Measurements from ENCODE around the gene TGFB1.

TGFB1 gene

DNA sequence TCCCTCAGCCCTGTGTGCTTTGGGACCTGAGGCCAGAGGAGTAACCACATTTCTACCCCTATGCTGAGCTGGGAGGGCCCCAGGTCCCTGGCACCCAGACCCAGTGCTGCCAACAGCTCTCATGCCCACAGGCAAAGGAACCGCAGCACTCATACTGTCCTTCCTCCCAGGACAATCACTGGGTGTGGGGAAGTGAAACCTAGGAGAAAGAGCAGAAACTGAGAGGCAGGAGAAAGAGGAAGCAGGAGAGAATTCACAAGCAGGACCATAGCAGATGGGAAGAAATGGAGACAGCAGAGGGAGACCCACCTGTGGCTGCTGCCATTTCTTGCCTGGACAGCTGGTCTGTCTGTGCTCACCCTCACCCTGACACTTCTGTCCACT lies 24.9 kb downstream of the TGFB1 start:
- Histone ChIP-seq H3K36me3 (ENCODE audit: control insufficient read depth in 4 of 4, insufficient read depth in 4 of 4, low read length in 3 of 4) (peaks cover 11 to 56% (median 34%) of the 10 kb centered on the region in 4 experiments), H3K4me3 (ENCODE audit: control insufficient read depth in 1 of 7, extremely low read depth in 1 of 7, insufficient read depth in 4 of 7, low read depth in 2 of 7, low read length in 6 of 7) (peak overlapping the region in 3 of 7 experiments; percentile 48 to 60 (median 52)), H3K4me1 (ENCODE audit: control extremely low read depth in 1 of 4, control insufficient read depth in 4 of 4, insufficient read depth in 4 of 4, low read length in 3 of 4) (peaks cover 28 to 72% (median 67%) of the 10 kb centered on the region in 4 experiments), H3K27ac (ENCODE audit: insufficient read depth in 1 of 2, low read depth in 1 of 2, low read length in 2 of 2, poor library complexity in 1 of 2, severe bottlenecking in 2 of 2) (peak overlapping the region in 1 of 2 experiments; percentile 13), H3K9me3 (ENCODE audit: control extremely low read depth in 1 of 5, control insufficient read depth in 4 of 5, insufficient read depth in 2 of 5, low read depth in 1 of 5, low read length in 4 of 5) (no peaks in the 10 kb centered on the region), H3K27me3 (replicated peaks in 2 of 5; ENCODE audit: control insufficient read depth in 4 of 5, insufficient read depth in 5 of 5, low read length in 4 of 5) (no peaks in the 10 kb centered on the region)
- ChIA-PET CTCF (interaction anchor here (0.7 to 3.8 kb wide), 5 partner anchors 17 to 45 kb away, joined by 3 to 27 read pairs (median 4); no protein-coding TSS in a partner anchor), POLR2A (interaction anchor here (1.0 to 11.8 kb wide), 4 partner anchors 19 to 202 kb away, joined by 5 to 165 read pairs (median 12); partner anchors contain the start of genes CCDC97 and TGFB1)
- WGBS (ENCODE audit: insufficient coverage): no CpG with 5 or more reads among the region's 1 CpG
- no peak for DNase-seq

DNA sequence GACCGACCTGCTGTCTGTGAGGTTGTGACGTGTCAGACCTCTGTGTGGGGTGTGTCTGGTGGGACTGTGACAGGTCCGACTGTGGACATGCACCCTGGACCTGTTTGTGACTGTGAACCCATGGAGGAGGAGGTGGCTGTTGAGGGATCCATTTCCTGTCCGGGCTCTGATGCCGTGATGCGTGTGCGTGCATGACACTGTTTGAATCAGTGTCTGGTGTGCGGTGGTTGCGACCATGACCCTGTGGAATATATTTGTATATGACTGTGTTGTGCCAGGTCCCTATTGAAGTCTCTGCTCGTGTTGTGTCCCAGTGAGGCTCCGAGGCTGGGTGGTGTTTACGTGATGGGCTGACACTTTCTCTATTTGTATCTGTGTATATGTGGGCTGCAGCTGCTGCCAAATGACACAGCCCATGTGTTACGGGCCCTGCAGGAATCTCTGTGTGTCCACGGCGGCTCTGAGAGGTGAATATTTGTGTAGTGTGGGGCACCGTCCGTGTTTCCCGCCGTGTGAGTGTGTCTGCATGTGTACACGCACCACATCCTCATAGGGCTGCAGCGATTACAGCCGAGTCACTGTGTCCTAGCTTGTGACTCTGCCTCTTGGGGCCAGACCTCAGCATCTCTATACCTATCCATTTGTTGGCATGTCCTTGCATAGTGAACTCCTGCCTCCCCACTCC lies 25.4 kb downstream of the TGFB1 start:
- 20% methylated on average over 18 of the region's 22 CpGs for WGBS (ENCODE audit: insufficient coverage)
- Histone ChIP-seq H3K27me3 (replicated peaks in 2 of 5; ENCODE audit: control insufficient read depth in 4 of 5, insufficient read depth in 5 of 5, low read length in 4 of 5) (no peaks in the 10 kb centered on the region), H3K36me3 (ENCODE audit: control insufficient read depth in 4 of 4, insufficient read depth in 4 of 4, low read length in 3 of 4) (peaks cover 11 to 52% (median 31%) of the 10 kb centered on the region in 4 experiments), H3K4me3 (ENCODE audit: control insufficient read depth in 1 of 7, extremely low read depth in 1 of 7, insufficient read depth in 4 of 7, low read depth in 2 of 7, low read length in 6 of 7) (peak overlapping the region in 5 of 7 experiments; percentile 13 to 62 (median 52)), H3K27ac (ENCODE audit: insufficient read depth in 1 of 2, low read depth in 1 of 2, low read length in 2 of 2, poor library complexity in 1 of 2, severe bottlenecking in 2 of 2) (peak overlapping the region; percentile 13 to 27), H3K4me1 (ENCODE audit: control extremely low read depth in 1 of 4, control insufficient read depth in 4 of 4, insufficient read depth in 4 of 4, low read length in 3 of 4) (peaks cover 28 to 74% (median 73%) of the 10 kb centered on the region in 4 experiments), H3K9me3 (ENCODE audit: control extremely low read depth in 1 of 5, control insufficient read depth in 4 of 5, insufficient read depth in 2 of 5, low read depth in 1 of 5, low read length in 4 of 5) (no peaks in the 10 kb centered on the region)
- CTCF ChIA-PET: interaction anchor here (0.7 to 3.8 kb wide), 8 partner anchors 13 to 65 kb away, joined by 3 to 27 read pairs (median 4); no protein-coding TSS in a partner anchor
- DNase-seq: peak in 2 of 3 donors; percentile 70 to 80
- POLR2A ChIA-PET: interaction anchor here (1.0 to 11.8 kb wide), 6 partner anchors 14 to 203 kb away, joined by 4 to 165 read pairs (median 6); partner anchors contain the start of genes CCDC97 and TGFB1

DNA sequence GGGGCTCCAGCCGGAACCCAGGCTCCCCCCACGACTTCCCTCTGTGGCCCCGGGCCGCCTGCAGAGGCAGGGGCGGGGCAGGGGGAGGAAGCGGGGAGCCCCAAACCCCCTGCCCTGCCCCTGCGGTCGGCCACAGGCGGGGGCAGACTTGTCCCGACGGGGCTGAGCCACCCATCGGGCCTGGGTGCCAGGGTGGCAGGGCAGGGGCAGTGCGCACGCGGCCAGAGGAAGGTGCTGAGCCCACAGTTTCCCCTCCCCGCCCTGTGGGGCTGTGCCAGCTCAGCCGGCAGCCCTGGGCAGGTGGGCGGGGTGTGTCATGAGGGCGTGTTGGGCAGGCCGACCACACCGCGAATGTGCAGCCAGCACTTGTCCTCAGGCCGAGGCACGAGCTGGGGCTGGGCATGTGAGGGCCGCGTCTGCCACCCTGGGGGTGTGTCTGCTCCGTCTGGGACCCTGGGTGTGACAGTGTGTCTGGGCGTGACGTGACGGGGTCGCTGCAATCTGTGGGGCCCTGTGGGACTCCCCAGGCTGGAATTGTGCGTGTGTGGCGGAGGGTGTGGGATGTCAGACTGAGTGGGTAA lies 26.1 kb downstream of the TGFB1 start:
- POLR2A ChIA-PET: interaction anchor here (0.6 to 11.8 kb wide), 7 partner anchors 14 to 203 kb away, joined by 4 to 165 read pairs (median 4); partner anchors contain the start of genes B9D2, CCDC97 and TGFB1
- Histone ChIP-seq H3K4me3 (ENCODE audit: control insufficient read depth in 1 of 7, extremely low read depth in 1 of 7, insufficient read depth in 4 of 7, low read depth in 2 of 7, low read length in 6 of 7) (peak overlapping the region in 4 of 7 experiments; percentile 48 to 62 (median 56)), H3K9me3 (ENCODE audit: control extremely low read depth in 1 of 5, control insufficient read depth in 4 of 5, insufficient read depth in 2 of 5, low read depth in 1 of 5, low read length in 4 of 5) (no peaks in the 10 kb centered on the region), H3K4me1 (ENCODE audit: control extremely low read depth in 1 of 4, control insufficient read depth in 4 of 4, insufficient read depth in 4 of 4, low read length in 3 of 4) (peaks cover 28 to 80% (median 79%) of the 10 kb centered on the region in 4 experiments), H3K27me3 (replicated peaks in 2 of 5; ENCODE audit: control insufficient read depth in 4 of 5, insufficient read depth in 5 of 5, low read length in 4 of 5) (no peaks in the 10 kb centered on the region), H3K36me3 (ENCODE audit: control insufficient read depth in 4 of 4, insufficient read depth in 4 of 4, low read length in 3 of 4) (peaks cover 11 to 52% (median 28%) of the 10 kb centered on the region in 4 experiments), H3K27ac (ENCODE audit: insufficient read depth in 1 of 2, low read depth in 1 of 2, low read length in 2 of 2, poor library complexity in 1 of 2, severe bottlenecking in 2 of 2) (peak overlapping the region in 1 of 2 experiments; percentile 27)
- CTCF ChIA-PET: interaction anchor here (1.0 to 3.8 kb wide), 10 partner anchors 14 to 65 kb away, joined by 3 to 27 read pairs (median 4); no protein-coding TSS in a partner anchor
- WGBS (ENCODE audit: insufficient coverage): 2% methylated on average over 28 of the region's 33 CpGs
- peak; percentile 84 to 95 (median 91) for DNase-seq

DNA sequence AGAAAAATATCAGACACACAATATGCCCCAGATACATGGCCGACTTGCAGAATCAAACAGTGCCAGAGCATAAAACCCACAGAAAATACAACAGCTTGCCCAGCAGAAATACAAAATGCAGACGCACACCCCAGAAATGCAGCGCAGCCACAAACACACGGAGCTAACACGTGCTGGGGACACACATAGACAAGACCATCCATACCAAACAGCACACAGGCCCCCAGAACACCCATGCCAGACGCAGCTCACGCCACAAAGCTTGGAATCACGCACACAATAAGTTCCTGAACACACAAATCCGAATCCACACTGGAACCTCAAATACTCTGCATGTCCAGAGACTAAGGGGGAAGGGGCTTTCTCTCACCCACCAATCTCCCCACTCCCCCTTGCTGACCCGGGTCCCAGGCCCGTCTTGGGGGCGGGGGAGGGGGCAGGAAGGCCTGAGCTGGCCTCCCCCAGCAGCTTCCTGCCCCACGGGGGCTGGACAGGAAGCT lies 26.6 kb downstream of the TGFB1 start:
- peak overlapping the region in 1 of 2 experiments; percentile 27 for H3K27ac ChIP-seq (ENCODE audit: insufficient read depth in 1 of 2, low read depth in 1 of 2, low read length in 2 of 2, poor library complexity in 1 of 2, severe bottlenecking in 2 of 2)
- DNase-seq: peak in 2 of 3 donors; percentile 73 to 84
- no peaks in the 10 kb centered on the region for H3K9me3 ChIP-seq (ENCODE audit: control extremely low read depth in 1 of 5, control insufficient read depth in 4 of 5, insufficient read depth in 2 of 5, low read depth in 1 of 5, low read length in 4 of 5)
- peaks cover 28 to 85% (median 84%) of the 10 kb centered on the region in 4 experiments for H3K4me1 ChIP-seq (ENCODE audit: control extremely low read depth in 1 of 4, control insufficient read depth in 4 of 4, insufficient read depth in 4 of 4, low read length in 3 of 4)
- ChIA-PET POLR2A (interaction anchor here (0.6 to 11.8 kb wide), 7 partner anchors 15 to 204 kb away, joined by 4 to 165 read pairs (median 4); partner anchors contain the start of genes B9D2, CCDC97 and TGFB1), CTCF (interaction anchor here (1.0 to 3.8 kb wide), 9 partner anchors 15 to 64 kb away, joined by 3 to 27 read pairs (median 4); no protein-coding TSS in a partner anchor)
- H3K27me3 ChIP-seq (replicated peaks in 2 of 5; ENCODE audit: control insufficient read depth in 4 of 5, insufficient read depth in 5 of 5, low read length in 4 of 5): no peaks in the 10 kb centered on the region
- 0% methylated on average over 3 of the region's 13 CpGs for WGBS (ENCODE audit: insufficient coverage)
- peak overlapping the region in 4 of 7 experiments; percentile 48 to 62 (median 53) for H3K4me3 ChIP-seq (ENCODE audit: control insufficient read depth in 1 of 7, extremely low read depth in 1 of 7, insufficient read depth in 4 of 7, low read depth in 2 of 7, low read length in 6 of 7)
- H3K36me3 ChIP-seq (ENCODE audit: control insufficient read depth in 4 of 4, insufficient read depth in 4 of 4, low read length in 3 of 4): peaks cover 7 to 52% (median 25%) of the 10 kb centered on the region in 4 experiments

DNA sequence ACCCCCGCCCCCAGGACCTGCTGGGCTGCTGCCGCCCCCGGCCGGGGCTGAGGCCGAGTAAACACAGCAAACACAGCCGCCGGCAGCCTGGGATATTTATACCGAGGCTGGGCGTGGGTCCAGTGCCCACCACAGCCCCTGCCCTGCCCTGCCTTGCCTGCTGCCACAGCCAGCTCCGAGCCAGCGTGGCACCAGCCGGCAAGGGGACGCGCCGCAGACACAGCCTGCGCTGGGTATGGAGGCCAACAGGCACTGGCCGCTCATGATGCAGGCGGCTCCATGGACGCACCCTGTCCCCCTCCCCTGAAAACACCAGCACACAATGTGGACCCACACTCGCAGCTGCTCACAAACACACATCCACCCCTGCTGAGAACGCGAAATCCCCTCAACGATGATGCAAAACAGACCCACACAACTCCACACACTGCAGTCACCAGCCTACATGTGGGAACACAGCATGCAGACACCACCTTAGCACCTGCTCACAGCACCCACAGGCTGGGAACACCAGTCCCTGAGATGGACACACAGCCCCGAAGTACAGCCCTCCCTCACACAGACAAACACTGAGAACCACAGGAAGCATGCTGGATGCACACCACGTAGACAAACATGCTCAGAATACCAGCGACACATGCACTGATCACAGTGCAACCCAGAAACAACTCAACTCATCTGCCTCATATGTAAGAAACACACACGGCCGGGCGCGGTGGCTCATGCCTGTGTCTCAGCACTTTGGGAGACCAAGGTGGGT lies 27.6 kb downstream of the TGFB1 start:
- Histone ChIP-seq H3K4me3 (ENCODE audit: control insufficient read depth in 1 of 7, extremely low read depth in 1 of 7, insufficient read depth in 4 of 7, low read depth in 2 of 7, low read length in 6 of 7) (peak overlapping the region in 3 of 7 experiments; percentile 38 to 64 (median 47)), H3K4me1 (ENCODE audit: control extremely low read depth in 1 of 4, control insufficient read depth in 4 of 4, insufficient read depth in 4 of 4, low read length in 3 of 4) (peaks cover 28 to 95% (median 94%) of the 10 kb centered on the region in 4 experiments)
- WGBS (ENCODE audit: insufficient coverage): 22% methylated on average over 22 of the region's 30 CpGs

DNA sequence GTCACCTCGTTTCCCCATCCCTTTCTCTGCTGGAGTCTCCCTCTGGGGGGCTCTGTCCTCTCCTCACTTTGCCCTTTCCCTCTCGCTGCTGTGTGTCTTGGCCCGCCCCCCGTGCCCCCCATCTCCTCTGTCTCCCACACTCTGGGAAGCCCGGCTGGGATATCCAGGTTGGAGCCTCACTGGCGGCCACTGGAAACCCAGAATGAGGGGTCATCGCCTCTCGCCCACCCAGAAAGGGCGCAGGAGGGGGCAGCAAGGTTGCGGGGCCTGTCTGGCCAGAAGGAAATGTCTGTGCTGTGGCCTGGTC lies 28.1 kb downstream of the TGFB1 start:
- Histone ChIP-seq H3K4me3 (ENCODE audit: control insufficient read depth in 1 of 7, extremely low read depth in 1 of 7, insufficient read depth in 4 of 7, low read depth in 2 of 7, low read length in 6 of 7) (peak overlapping the region in 3 of 7 experiments; percentile 38 to 64 (median 47)), H3K36me3 (ENCODE audit: control insufficient read depth in 4 of 4, insufficient read depth in 4 of 4, low read length in 3 of 4) (peaks cover 6 to 50% (median 19%) of the 10 kb centered on the region in 4 experiments), H3K27me3 (replicated peaks in 2 of 5; ENCODE audit: control insufficient read depth in 4 of 5, insufficient read depth in 5 of 5, low read length in 4 of 5) (no peaks in the 10 kb centered on the region), H3K27ac (ENCODE audit: insufficient read depth in 1 of 2, low read depth in 1 of 2, low read length in 2 of 2, poor library complexity in 1 of 2, severe bottlenecking in 2 of 2) (peak overlapping the region in 1 of 2 experiments; percentile 88), H3K4me1 (ENCODE audit: control extremely low read depth in 1 of 4, control insufficient read depth in 4 of 4, insufficient read depth in 4 of 4, low read length in 3 of 4) (peaks cover 28 to 99% (median 97%) of the 10 kb centered on the region in 4 experiments), H3K9me3 (ENCODE audit: control extremely low read depth in 1 of 5, control insufficient read depth in 4 of 5, insufficient read depth in 2 of 5, low read depth in 1 of 5, low read length in 4 of 5) (no peaks in the 10 kb centered on the region)
- CTCF ChIA-PET: interaction anchor here (4.9 kb wide), 1 partner anchor 29 kb away, joined by 69 read pairs; the partner anchor contains the start of gene TGFB1
- POLR2A ChIA-PET: interaction anchor here (1.3 to 11.8 kb wide), 3 partner anchors 16 to 114 kb away, joined by 3 to 165 read pairs (median 16); partner anchors contain the start of genes CCDC97, DMAC2 and TGFB1
- no peak for DNase-seq
- 47% methylated on average over 5 of the region's 10 CpGs for WGBS (ENCODE audit: insufficient coverage)

More for the DNA sequence above, 27.6 kb downstream of the TGFB1 start:
- no peaks in the 10 kb centered on the region for H3K27me3 ChIP-seq (replicated peaks in 2 of 5; ENCODE audit: control insufficient read depth in 4 of 5, insufficient read depth in 5 of 5, low read length in 4 of 5)
- H3K36me3 ChIP-seq (ENCODE audit: control insufficient read depth in 4 of 4, insufficient read depth in 4 of 4, low read length in 3 of 4): peaks cover 7 to 49% (median 18%) of the 10 kb centered on the region in 4 experiments
- DNase-seq: peak in 1 of 3 donors; percentile 54
- ChIA-PET POLR2A (interaction anchor here (1.0 to 11.8 kb wide), 4 partner anchors 17 to 114 kb away, joined by 3 to 165 read pairs (median 10); partner anchors contain the start of genes B9D2, CCDC97, DMAC2 and TGFB1), CTCF (interaction anchor here (1.4 to 4.9 kb wide), 5 partner anchors 17 to 29 kb away, joined by 3 to 69 read pairs (median 10); partner anchors contain the start of gene TGFB1)
- no peaks in the 10 kb centered on the region for H3K9me3 ChIP-seq (ENCODE audit: control extremely low read depth in 1 of 5, control insufficient read depth in 4 of 5, insufficient read depth in 2 of 5, low read depth in 1 of 5, low read length in 4 of 5)
- peak overlapping the region in 1 of 2 experiments; percentile 6 for H3K27ac ChIP-seq (ENCODE audit: insufficient read depth in 1 of 2, low read depth in 1 of 2, low read length in 2 of 2, poor library complexity in 1 of 2, severe bottlenecking in 2 of 2)
